Measurements from ENCODE around the gene NR1D1.

NR1D1 gene

DNA sequence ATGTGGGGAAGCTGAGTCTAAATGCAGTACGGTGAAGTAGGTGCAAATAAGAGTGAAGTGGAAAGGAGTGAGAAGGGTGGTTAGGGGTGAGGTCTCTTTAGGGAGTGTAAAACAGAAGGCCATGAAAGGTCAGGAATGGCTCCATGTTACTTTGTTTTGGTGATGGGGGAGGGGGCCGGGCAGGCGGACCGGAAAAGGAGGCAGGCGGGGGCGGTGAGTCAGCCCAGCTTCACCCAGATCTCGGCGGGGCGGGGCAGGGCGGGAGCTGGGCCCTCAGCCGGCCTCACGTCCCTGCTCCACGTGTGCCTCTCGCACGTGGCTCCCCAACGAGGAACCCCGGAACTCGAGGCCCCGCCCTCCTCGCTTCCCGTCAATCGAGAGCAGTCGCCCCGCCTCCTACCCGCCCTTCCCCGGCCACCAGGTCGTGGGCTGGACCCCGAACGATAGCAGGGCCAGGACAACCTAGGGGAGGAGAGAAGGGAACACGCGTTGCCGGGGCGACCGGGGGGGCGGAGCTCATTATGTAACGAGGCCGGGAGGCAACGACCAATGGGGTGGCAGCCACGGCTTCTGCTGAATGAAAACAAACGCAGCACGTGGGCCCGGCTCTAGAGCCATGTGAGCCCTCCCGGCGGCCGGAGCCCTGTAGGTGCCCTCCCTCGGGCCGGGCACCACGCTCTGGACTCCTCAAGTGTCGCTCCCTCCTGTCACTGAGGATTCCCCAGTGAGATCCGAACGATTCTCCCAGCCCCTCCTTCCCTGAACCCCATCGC lies 1.4 kb downstream of the NR1D1 start:
- peaks cover 10% of the 10 kb centered on the region; the same call in 1 of the 2 replicates for H3K36me3 ChIP-seq (ENCODE audit: insufficient read depth, low read length)
- peak overlapping the region; percentile 55 for H3K9ac ChIP-seq (ENCODE audit: low read length)
- H3K4me1 ChIP-seq (ENCODE audit: insufficient read depth, low read length, severe bottlenecking): peaks cover 67% of the 10 kb centered on the region
- H4K20me1 ChIP-seq (ENCODE audit: insufficient read depth, low read length): no peaks in the 10 kb centered on the region
- TF ChIP-seq EZH2 (IDR thresholded peaks at IDR 0.05; ENCODE audit: borderline replicate concordance, low read length): no peak
- no peak for TF ChIP-seq CTCF (IDR thresholded peaks at IDR 0.05; ENCODE audit: low read length)
- no peaks in the 10 kb centered on the region for H3K9me3 ChIP-seq (ENCODE audit: low read length)
- H3K4me3 ChIP-seq (ENCODE audit: low read depth, low read length, poor library complexity, severe bottlenecking): peak overlapping the region; percentile 80
- no peaks in the 10 kb centered on the region for H3K27me3 ChIP-seq (ENCODE audit: insufficient read depth, low read length)
- no peaks in the 10 kb centered on the region for H3F3A ChIP-seq (ENCODE audit: insufficient read depth, low read length)
- H2AFZ ChIP-seq (ENCODE audit: low read length): peak overlapping the region; percentile 55; the same call in 1 of the 2 replicates
- H3K79me2 ChIP-seq (ENCODE audit: insufficient read depth, low read length): no peaks in the 10 kb centered on the region
- H3K4me2 ChIP-seq (ENCODE audit: low read length): peak overlapping the region; percentile 95
- H3K27ac ChIP-seq (ENCODE audit: low read depth, low read length, poor library complexity, severe bottlenecking): peak overlapping the region; percentile 90
- no peaks in the 10 kb centered on the region for H3K9me2 ChIP-seq (ENCODE audit: low read depth, low read length)

DNA sequence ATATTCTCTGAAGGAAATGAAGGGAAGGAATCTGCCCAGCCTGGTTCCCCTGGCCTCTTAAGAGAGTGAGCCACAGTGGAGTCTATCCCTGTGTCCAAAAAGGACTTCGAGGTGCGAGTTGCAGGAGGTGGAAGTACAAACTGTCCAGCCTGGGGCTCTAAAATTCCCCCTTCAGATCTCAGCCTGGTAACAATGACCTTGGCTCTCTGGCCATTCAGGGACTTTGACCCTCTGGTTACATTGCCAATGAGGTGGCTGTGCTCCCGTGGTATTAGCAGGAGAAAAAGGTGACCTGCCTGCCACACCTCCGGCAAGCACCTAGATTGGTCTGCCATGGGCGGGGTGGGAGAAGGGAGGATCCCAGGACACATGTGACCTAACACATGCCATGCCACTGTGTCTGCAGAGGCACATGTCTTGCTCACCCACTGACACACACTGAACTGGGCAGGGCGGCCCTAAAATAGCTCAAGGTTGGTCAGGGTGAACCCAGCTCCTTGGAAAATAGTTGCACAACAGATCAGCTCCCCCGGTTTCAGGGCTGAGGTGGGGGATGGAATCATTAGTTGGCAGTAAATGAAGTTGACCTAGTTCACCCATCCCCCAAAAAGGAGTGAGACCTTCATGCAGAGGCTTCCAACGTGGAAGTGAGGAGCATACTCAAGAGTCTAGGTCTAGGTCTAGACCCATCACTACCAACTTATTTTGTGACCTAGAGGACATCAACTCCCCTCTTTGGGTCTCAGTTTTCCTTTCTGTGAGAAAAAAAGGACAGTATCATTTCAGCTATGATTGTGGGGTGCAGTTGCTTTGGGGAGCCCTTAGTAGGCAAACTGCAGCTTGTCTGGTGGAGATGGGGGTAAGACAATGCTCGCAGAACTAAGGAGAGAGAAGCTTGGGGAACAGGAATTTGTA lies 2.2 kb downstream of the NR1D1 start:
- Histone ChIP-seq H3K4me1 (ENCODE audit: insufficient read depth, low read length, severe bottlenecking) (peaks cover 60% of the 10 kb centered on the region), H4K20me1 (ENCODE audit: insufficient read depth, low read length) (no peaks in the 10 kb centered on the region), H3K27me3 (ENCODE audit: insufficient read depth, low read length) (no peaks in the 10 kb centered on the region), H3F3A (ENCODE audit: insufficient read depth, low read length) (no peaks in the 10 kb centered on the region), H2AFZ (ENCODE audit: low read length) (peak overlapping the region; percentile 55; the same call in 1 of the 2 replicates), H3K9me3 (ENCODE audit: low read length) (no peaks in the 10 kb centered on the region), H3K4me3 (ENCODE audit: low read depth, low read length, poor library complexity, severe bottlenecking) (peak overlapping the region; percentile 80), H3K79me2 (ENCODE audit: insufficient read depth, low read length) (no peaks in the 10 kb centered on the region), H3K27ac (ENCODE audit: low read depth, low read length, poor library complexity, severe bottlenecking) (peak overlapping the region; percentile 90), H3K9me2 (ENCODE audit: low read depth, low read length) (no peaks in the 10 kb centered on the region), H3K4me2 (ENCODE audit: low read length) (peak overlapping the region; percentile 95), H3K9ac (ENCODE audit: low read length) (peak overlapping the region; percentile 55), H3K36me3 (ENCODE audit: insufficient read depth, low read length) (peaks cover 19% of the 10 kb centered on the region; the same call in 1 of the 2 replicates)
- TF ChIP-seq EZH2 (IDR thresholded peaks at IDR 0.05; ENCODE audit: borderline replicate concordance, low read length) (no peak), CTCF (IDR thresholded peaks at IDR 0.05; ENCODE audit: low read length) (no peak)

DNA sequence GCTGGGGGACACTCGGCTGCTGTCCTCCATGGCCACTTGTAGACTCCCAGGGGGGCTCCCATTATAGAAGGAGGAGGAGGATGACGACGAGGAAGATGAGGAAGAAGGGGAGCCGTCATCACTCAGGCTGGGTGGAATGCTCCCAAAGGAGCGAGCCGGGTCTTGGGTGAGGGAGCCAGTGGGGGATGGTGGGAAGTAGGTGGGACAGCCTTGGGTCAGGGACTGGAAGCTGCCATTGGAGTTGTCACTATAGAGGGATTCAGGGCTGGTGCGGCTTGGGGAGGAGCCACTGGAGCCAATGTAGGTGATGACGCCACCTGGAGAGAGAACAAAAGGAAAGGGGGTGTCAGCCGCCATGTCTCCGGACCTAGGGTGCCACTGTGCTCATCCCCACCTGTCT lies 3.3 kb downstream of the NR1D1 start:
- Histone ChIP-seq H3K9ac (ENCODE audit: low read length) (no peak overlapping the region; the same call in 1 of the 2 replicates), H4K20me1 (ENCODE audit: insufficient read depth, low read length) (no peaks in the 10 kb centered on the region), H3K27me3 (ENCODE audit: insufficient read depth, low read length) (no peaks in the 10 kb centered on the region), H3K36me3 (ENCODE audit: insufficient read depth, low read length) (peaks cover 24% of the 10 kb centered on the region; the same call in 1 of the 2 replicates), H3K27ac (ENCODE audit: low read depth, low read length, poor library complexity, severe bottlenecking) (peak overlapping the region; percentile 80), H3K4me3 (ENCODE audit: low read depth, low read length, poor library complexity, severe bottlenecking) (peak overlapping the region; percentile 35), H3K9me3 (ENCODE audit: low read length) (no peaks in the 10 kb centered on the region), H3F3A (ENCODE audit: insufficient read depth, low read length) (no peaks in the 10 kb centered on the region), H3K79me2 (ENCODE audit: insufficient read depth, low read length) (no peaks in the 10 kb centered on the region), H3K9me2 (ENCODE audit: low read depth, low read length) (no peaks in the 10 kb centered on the region), H2AFZ (ENCODE audit: low read length) (no peak overlapping the region), H3K4me2 (ENCODE audit: low read length) (peak overlapping the region; percentile 55), H3K4me1 (ENCODE audit: insufficient read depth, low read length, severe bottlenecking) (peaks cover 60% of the 10 kb centered on the region)
- TF ChIP-seq CTCF (IDR thresholded peaks at IDR 0.05; ENCODE audit: low read length) (no peak), EZH2 (IDR thresholded peaks at IDR 0.05; ENCODE audit: borderline replicate concordance, low read length) (no peak)

Data from OCI-LY1 (cell line).